SK-N-SH treated with all-trans-retinoic acid at 6 μM for 48 hours (cell line): ENCODE measurements around the gene BAIAP2L1.

Experiments used
- ARNTL ChIP-seq: fragments of 450-650 bp; formaldehyde crosslinking; IDR thresholded peaks from 2 replicates; pipeline ENCODE4 v1.5.0; 2020; ENCODE audit warnings: low read depth, mild to moderate bottlenecking, moderate library complexity, borderline replicate concordance
- ESRRG ChIP-seq: fragments of 250-450 bp; sonication (Bioruptor Pico); IDR thresholded peaks from 2 replicates; pipeline ENCODE4 v1.6.1; 2021; ENCODE audit warnings: mild to moderate bottlenecking
- GLIS3 ChIP-seq: fragments of 250-450 bp; sonication (Bioruptor Pico); IDR thresholded peaks from 2 replicates; pipeline ENCODE4 v1.5.0; 2020; ENCODE audit warnings: mild to moderate bottlenecking, moderate library complexity
- OSR1 ChIP-seq: fragments of 250-450 bp; sonication (Bioruptor Pico); IDR thresholded peaks from 2 replicates; pipeline ENCODE4 v1.8.0; 2022; ENCODE audit warnings: moderate library complexity, mild to moderate bottlenecking, inconsistent platforms
- PPARA ChIP-seq: fragments of 250-450 bp; sonication (Bioruptor Pico); IDR thresholded peaks from 2 replicates; pipeline ENCODE4 v1.5.0; 2020; ENCODE audit warnings: mild to moderate bottlenecking, borderline replicate concordance
- RARB ChIP-seq: fragments of 250-450 bp; sonication (Bioruptor Pico); IDR thresholded peaks from 2 replicates; pipeline ENCODE4 v1.8.0; 2021; ENCODE audit warnings: mild to moderate bottlenecking, moderate library complexity
- TOX ChIP-seq: fragments of 250-450 bp; sonication (Bioruptor Pico); IDR thresholded peaks from 2 replicates; pipeline ENCODE4 v1.8.0; 2021; ENCODE audit warnings: mild to moderate bottlenecking, moderate library complexity, borderline replicate concordance
- ZFP3 ChIP-seq: fragments of 250-450 bp; sonication (Bioruptor Pico); IDR thresholded peaks from 2 replicates; pipeline ENCODE4 v1.5.0; 2020; ENCODE audit warnings: mild to moderate bottlenecking, moderate library complexity
- ZFP30 ChIP-seq: fragments of 450-650 bp; formaldehyde crosslinking; IDR thresholded peaks from 2 replicates; pipeline ENCODE4 v1.5.0; 2022; ENCODE audit warnings: mild to moderate bottlenecking, moderate library complexity
- ZNF565 ChIP-seq: fragments of 450-650 bp; formaldehyde crosslinking; conservative IDR thresholded peaks from 2 replicates; pipeline ENCODE4 v1.5.0; 2020; ENCODE audit warnings: low read depth, mild to moderate bottlenecking, moderate library complexity
- ZNF70 ChIP-seq: fragments of 450-650 bp; formaldehyde crosslinking; IDR thresholded peaks from 2 replicates; pipeline ENCODE4 v1.5.0; 2020; ENCODE audit warnings: mild to moderate bottlenecking, moderate library complexity
- ZNF8 ChIP-seq: fragments of 450-650 bp; formaldehyde crosslinking; IDR thresholded peaks from 2 replicates; pipeline ENCODE4 v1.5.0; 2020; ENCODE audit warnings: mild to moderate bottlenecking, moderate library complexity
- TF ChIP-seq, protein P1 (sequence below): fragments of 250-450 bp; sonication (Bioruptor Pico); IDR thresholded peaks from 2 replicates; pipeline ENCODE4 v1.8.0; 2020; ENCODE audit warnings: mild to moderate bottlenecking, moderate library complexity, borderline replicate concordance
- TF ChIP-seq, protein P2 (sequence below): fragments of 250-450 bp; sonication (Bioruptor Pico); IDR thresholded peaks from 2 replicates; pipeline ENCODE4 v1.5.1; 2020; ENCODE audit warnings: low read depth, mild to moderate bottlenecking, moderate library complexity

DNA sequence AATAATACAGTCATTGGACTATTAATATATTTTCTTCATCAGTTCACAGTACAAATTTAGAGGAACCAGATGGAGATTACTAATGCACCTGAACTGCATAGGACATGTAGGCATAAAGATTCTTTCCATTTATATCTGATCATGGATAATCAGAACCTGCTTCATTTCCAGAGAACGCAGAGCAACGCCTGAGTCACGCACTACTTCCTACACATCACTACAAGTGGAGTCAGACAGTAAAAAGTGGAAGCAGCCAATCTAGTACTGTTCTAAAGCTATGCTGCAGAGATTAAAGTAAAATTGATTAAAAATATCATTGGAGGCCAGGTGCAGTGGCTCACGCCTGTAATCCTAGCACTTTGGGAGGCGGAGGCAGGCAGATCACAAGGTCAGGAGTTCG is 76.1 kb downstream of the BAIAP2L1 start:
- TF ChIP-seq RARB (no peak), OSR1 (CRISPR knock-in tag) (no peak), ZNF70 (CRISPR knock-in tag) (no peak), ARNTL (CRISPR knock-in tag) (no peak), ZFP3 (CRISPR knock-in tag) (no peak), ZNF8 (no peak), GLIS3 (CRISPR knock-in tag) (no peak), PPARA (no peak), ZFP30 (CRISPR knock-in tag) (no peak), ZNF565 (CRISPR knock-in tag) (no peak), TOX (no peak), ESRRG (CRISPR knock-in tag) (no peak)
- TF ChIP-seq, protein P1, sequence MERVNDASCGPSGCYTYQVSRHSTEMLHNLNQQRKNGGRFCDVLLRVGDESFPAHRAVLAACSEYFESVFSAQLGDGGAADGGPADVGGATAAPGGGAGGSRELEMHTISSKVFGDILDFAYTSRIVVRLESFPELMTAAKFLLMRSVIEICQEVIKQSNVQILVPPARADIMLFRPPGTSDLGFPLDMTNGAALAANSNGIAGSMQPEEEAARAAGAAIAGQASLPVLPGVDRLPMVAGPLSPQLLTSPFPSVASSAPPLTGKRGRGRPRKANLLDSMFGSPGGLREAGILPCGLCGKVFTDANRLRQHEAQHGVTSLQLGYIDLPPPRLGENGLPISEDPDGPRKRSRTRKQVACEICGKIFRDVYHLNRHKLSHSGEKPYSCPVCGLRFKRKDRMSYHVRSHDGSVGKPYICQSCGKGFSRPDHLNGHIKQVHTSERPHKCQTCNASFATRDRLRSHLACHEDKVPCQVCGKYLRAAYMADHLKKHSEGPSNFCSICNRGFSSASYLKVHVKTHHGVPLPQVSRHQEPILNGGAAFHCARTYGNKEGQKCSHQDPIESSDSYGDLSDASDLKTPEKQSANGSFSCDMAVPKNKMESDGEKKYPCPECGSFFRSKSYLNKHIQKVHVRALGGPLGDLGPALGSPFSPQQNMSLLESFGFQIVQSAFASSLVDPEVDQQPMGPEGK (CRISPR knock-in tag), result no peak
- TF ChIP-seq, protein P2, sequence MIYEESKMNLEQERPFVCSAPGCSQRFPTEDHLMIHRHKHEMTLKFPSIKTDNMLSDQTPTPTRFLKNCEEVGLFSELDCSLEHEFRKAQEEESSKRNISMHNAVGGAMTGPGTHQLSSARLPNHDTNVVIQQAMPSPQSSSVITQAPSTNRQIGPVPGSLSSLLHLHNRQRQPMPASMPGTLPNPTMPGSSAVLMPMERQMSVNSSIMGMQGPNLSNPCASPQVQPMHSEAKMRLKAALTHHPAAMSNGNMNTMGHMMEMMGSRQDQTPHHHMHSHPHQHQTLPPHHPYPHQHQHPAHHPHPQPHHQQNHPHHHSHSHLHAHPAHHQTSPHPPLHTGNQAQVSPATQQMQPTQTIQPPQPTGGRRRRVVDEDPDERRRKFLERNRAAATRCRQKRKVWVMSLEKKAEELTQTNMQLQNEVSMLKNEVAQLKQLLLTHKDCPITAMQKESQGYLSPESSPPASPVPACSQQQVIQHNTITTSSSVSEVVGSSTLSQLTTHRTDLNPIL (CRISPR knock-in tag), result no peak
